COLO668 (cell line): ENCODE measurements around the gene E2F7.
A peak's percentile ranks its signal among the peaks of the same experiment; 100 is the strongest.

ENCODE experiments used
- DNase-seq: peaks from one replicate; lab custom pipeline; 2025; ENCODE audit not compliant: unreplicated experiment; lab: John Stamatoyannopoulos, UW

The E2F7 gene

DNA sequence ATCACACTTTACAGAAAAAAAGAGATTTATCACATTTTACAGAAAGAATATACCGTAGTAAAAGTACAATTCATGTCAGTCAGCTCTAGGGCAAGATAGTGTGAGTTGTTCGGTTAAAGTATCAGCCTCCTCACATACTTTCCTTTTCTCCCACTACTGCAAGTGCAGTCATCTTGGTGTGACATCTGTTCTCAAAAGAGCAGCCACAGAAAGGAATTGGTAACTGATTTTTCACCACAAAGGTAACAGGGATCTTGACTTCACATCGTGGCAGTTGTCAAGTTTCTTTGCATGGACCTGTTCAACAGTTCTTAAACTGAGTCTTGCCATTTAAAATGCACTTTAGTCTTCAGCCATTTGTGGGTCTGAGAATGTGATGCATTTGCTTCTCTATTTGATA, 5.0 kb upstream of the E2F7 start:
- no peak for DNase-seq

DNA sequence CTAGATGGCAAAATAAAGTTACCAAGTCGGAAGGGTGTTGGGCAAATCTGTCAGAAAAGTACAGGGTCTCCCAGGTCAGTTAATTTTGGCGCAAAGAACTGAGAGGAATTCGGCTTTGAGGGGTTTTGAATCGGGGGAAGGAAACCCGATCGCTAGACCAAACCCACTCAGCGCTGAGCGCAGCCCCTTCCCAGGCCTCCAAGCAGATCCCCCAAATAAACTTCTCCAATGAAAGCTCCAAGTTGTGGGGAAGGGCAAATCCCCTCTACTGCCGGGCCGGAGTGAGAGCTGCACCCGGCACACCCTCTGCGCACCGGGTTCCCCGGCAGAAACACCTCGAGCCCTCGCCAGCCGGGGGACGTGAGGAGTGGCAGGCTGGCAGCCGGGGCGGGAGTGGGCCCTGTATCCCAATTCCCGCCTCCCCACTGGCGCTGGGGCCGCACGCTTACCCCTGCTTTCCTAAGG, 441 bp downstream of the E2F7 start:
- DNase-seq: peak; percentile 82

DNA sequence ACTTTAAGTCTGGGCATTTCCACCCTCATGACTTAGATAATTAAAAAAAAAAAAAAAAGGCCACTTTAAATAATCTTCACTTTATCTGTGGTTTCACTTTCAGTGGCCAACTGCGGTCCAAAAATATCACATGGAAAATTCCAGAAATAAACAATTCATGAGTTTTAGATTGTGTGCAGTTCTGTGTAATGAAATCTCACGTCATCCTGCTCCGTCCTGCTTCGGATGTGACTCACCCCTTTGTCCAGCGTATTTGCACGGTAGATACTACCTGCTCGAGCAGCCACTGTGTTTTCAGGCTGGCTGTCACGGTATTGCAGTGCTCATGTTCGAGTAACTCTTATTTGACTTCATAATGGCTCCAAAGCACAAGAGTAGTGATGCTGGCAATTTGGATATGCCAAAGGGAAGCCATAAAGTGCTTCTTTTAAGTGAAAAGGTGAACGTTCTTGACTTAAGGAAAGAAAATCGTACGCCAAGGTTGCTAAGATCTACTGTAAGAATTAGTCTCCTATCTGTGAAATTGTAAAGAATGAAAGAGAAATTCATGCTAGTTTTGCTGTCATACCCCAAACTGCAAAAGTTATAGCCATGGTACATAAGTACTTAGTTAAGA, 2.4 kb downstream of the E2F7 start:
- DNase-seq: peak; percentile 78

DNA sequence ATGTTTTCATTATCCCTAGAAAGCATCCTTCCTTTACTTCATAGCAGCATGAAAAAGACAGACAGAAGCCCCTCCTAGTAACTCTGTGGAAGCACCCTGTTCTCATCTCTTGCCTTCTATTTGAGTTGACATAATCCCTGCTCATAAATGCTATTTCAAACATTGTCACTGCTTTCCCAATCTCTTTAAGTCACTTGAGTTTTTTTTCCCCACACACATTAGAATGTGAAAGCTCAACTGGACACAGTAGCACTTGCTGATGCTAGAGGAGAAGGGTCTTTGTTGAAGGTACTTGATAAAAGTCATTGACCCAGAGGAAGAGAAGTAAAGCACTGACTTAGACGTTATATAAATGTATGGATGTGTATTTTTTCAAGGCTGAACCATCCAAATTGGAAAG, 3.0 kb downstream of the E2F7 start:
- no peak for DNase-seq

DNA sequence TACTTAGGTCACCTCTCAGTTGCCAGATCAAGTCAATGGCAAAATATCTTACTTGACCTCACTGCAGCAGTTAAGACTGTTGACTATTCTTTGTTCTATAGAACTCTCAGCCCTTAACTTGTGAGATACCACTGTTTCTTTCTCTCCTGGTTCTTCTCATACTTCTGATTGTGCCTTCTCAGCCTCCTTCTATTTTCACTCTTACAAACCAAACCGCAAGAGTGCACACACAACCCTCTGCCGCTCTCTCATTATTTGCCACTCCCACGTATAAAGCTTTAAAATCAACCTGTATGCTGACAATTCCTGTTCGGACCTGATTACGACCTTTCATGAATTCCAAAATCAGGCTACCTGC, 4.5 kb downstream of the E2F7 start:
- DNase-seq: no peak

DNA sequence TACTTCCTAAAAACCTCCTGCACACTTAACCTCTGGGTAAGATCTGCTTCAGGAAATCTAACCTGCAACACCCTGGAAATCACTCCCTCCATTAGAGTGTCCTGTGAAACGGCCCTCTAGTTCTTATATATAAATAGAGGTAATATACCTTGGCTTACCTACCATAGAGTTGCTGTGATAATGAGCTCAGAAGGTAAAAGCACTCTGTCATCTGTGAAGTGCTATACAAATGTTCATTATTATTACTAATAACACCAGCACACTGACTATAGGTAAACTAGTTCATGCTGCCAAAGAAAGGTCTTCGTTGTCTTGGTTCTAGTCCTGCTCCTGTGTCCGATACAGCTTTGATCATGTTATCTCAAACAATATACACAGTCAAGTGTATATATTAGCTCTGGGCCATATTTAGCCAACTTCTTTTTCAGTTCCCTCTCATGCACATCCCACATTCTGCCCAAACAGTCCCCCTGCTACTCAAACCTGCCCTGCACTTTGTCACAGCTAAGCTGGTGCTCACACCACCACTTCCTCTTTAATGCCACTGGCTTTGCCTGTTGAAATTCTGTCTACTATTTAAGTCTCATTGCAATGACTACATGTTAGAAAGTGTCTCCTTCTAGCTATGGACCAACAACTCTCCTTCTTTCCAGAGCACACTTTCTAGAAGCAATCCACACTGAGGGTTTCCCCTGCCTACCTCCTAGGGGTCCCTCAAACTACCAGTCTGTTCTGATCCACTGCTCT, 5.1 kb downstream of the E2F7 start:
- no peak for DNase-seq

DNA sequence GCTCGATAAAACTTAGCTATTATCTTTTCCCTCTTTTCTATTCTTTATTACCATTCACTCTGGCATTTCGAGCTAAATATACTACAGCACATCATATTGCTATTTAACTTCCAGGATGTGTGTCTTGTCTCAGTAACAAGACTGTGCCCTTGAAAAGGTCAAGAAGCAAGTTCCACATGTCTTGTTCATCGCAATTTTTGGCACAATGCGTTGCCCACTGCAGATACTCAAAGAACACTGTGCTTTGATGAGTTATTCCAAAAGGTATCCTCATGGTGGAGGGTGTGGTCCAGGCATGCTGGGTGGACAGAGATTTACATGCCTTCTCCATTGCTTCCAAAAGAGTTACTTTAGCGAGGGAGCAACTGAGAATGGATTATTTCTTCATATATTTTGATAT, 6.6 kb downstream of the E2F7 start:
- DNase-seq: no peak

DNA sequence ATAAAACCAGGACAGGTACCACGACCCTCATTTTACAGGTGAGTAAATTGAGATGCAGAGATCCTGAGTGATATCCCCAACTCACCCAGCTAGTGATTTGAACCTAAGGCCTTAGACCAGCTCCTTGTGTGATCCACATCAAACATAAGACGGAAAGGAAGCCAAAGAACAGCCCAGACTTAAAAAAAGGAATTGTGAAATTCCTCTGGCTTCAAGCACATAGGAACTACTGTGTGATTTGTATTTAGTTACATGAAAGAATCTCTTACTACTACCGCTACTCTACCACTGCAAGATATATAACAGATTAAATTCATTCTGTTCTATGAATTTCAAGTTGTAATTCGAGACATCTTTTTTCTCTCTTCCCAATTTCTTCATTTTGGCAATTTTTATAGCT, 10.5 kb downstream of the E2F7 start:
- no peak for DNase-seq

DNA sequence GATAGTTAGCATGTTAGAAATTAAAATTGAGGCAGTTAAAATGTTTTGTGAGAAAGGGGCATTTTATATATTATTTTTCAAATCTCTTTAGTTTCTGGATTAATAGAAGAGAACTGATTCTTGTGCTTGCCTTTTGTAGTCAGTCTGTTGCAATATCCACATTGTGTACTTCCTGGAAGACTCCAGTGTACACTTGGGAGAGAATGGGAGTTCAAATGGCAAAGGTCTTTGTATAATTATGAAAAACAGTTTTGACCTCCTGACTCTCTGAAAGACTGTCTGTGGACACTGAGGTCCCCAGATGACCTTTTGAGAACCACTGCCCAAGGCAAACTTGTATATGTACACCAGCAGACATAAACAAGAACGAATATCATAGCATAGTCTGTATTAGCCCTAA, 12.1 kb downstream of the E2F7 start:
- no peak for DNase-seq

DNA sequence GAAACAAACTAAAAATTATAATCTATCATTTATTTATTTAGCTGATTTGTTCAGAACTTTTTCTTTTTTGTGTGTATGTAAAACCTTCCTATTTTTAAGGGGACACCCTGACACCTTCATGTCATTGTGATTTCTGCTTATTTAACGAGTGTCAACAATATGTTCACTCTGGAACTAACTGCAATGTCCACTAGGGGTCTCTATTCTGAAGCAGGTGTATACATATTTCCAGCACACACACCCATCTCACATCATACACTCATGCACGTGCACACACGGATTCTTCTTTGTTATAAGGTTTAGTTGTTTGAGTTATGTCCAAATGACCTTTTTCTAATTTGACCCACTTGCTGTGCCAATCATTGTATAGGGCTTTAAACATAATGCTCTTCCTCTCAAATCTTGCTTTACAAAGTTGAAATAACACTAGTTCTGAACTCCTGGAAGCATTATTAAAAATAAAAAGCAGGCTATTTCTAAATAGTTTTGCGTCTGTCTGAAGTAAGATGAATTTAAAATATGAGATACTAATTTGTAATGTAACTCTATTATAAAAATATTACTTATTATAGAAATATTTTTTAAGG, 15.5 kb downstream of the E2F7 start:
- peak; percentile 31 for DNase-seq

DNA sequence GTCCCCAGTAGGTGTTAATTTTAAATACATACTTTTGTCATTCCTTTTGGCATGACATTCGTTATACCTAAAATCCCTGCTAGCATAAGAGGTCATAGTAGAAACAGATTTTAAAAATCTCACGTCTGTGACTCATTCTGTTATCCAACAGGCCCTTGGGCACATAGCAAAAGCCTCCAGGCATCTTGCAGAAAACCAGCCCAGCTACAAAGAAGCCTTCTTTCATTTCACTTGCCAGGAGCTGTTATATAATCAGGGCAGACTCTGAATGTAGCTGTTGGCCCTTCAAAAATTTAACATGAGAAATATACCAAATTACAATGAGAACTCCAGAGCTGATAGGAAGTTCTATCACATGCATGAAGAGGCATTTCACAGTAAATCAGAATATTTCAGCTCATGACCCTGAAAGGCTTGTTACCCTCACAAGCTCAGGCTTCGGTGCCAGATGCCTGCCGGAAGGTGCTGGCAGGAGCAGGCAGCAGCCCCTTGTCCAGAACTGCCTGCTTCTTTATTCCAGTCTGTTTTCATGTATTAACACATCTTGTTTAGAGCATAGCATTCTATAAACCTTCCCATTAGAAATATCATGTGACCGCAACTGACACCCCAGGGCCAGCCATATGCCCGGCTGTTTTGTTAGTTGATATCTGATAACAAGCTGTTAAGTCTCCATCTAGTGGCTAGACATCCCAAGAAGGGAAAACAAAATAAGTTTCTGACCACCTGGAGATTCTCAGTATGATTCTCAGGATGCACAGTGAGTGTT, 17.8 kb downstream of the E2F7 start:
- DNase-seq: no peak

DNA sequence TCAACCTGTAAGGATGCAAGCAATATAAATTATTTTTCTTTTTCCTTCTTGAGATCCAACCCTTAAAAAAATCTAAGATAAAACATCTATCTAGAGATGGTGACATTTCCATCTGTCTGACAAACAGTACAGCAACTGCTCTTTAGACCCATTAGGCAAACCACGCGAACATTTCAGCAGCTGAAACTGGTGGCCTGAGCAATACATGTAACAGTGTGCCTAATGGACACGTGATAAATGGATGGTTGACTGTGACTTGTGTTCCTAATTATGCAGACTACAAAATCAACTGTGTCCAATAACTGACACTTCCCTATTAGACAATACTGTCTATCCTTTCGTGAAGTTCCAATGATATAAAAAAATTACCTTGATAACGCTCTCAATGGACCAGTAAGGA, 18.9 kb downstream of the E2F7 start:
- no peak for DNase-seq

DNA sequence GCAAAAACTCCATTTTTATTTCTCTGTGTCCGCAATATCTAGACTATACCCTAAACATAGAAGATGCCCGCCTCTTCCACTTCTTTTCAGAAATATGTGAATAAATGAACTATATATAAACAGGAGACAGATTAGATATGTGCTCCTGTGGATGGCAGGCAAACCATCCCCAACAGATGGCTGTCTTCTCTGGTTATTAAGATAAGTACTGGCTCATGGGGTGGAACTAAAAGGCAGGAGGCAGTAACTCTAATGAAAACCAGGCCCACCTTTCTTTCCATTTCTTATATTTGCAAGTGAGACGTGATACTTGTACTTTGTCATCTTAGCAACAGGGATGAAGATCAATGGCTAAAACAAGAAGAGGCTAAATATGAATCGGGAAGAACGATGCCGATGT, 20.2 kb downstream of the E2F7 start:
- DNase-seq: no peak

DNA sequence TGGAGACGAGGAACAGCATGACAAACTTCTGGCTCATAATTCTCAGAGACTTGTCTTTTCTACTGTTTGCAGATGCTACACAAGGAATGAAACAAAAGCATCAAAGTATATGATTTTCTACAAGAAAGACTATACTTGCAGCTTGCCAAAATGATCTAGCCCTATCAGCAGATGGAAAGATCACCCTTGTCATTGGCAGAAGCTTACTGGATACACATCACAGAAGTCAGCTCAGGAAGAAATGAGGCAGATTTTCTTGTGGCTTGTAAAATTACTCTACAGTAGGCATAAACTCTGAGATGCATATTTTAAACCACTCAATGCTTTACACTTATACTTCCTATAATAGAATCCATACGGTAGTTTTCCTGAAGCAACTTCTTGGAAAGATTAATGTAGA, 20.6 kb downstream of the E2F7 start:
- no peak for DNase-seq

DNA sequence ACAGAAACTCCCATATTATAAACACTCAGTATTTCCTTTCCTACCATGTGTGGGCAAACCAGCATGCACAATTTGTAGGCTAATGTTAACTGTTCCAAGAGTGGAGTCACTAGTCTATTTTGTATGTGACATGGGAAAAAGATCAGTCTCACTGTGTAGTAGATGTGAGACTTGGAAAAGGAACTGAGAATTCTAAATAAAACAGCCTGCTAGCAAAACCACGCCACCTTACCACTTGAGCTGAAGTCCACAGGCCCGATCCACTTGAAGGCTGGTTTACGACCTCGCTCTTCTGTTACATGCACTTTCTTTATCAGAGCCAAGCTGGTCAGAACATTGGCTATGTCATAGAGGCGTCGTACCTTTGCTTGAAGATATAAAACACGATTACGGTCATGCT, 22.5 kb downstream of the E2F7 start:
- DNase-seq: no peak

DNA sequence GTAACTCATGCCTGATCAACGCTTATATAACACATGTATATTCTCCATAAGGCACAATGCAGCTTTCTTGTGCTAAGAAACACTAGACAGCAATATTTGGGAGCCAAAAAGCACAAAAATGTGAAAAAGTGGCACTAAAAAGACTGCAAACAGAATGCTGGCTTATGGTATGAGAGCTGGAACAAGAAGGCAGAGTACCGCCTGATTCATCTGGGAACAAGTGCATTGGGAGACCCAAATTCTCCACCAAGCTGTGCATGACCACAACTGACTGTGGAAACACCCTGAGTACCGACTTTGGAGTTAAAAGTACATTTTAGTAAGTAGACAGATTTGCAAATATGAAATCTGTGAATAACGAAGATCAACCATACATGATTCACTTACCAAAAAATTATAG, 25.1 kb downstream of the E2F7 start:
- DNase-seq: no peak

DNA sequence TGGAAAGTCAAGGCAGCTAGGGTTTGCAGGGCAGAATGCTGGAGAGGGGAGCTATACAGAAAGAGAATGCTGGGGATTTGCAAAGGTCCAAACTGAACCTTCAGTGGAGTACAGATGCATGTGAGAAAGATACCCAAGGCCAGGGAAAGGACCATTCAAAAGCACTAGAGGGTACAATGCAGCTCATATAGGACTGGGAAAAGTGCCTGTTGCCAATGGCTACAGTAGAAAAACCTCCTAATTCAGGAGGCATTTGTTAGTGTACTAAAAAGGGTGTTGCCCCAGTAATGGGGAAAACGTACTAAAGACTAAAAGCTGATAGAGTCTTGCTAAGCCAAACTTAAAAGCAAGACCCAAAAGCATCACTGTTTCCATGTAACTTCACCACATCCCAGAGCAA, 30.1 kb downstream of the E2F7 start:
- DNase-seq: no peak

DNA sequence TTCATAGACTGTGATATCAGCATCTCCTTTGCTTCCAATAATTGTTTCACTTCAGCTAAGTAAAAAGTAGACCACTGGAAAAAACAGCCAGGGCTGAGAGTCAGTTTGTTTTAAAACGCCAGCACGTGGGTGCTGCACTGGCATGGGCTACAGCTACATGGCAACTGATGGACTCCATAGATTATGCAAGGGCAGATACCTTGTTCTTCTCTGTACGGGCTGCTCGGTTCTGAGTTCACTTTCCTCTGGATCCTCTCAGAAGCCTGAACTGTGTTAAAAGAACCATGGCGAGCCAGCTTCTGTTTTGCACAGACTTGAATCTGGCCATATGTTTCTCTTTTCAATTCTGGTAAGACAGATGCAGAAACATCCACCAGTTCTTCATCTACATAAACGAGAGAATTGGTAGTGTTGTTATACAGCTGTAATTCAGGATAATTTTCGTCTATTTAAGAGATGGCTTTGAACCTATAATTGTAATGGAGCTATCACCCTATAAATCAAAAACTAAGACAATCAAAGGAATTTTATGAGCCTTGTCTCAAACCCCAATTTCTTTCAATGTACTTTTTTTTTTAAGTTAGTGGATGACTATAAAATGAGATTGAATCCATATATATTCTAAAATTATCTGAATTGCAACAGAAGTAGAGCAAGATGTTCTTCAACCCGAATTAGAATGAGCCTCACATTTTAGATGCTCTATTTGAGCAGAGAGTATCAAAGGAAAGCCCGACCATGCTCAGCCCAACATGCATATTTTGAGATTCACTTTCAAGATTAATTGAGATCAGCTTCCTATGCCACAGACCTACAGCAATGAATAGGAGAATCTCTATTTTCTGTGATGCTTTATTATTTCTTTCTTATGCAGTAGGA, 31.5 kb downstream of the E2F7 start:
- no peak for DNase-seq

DNA sequence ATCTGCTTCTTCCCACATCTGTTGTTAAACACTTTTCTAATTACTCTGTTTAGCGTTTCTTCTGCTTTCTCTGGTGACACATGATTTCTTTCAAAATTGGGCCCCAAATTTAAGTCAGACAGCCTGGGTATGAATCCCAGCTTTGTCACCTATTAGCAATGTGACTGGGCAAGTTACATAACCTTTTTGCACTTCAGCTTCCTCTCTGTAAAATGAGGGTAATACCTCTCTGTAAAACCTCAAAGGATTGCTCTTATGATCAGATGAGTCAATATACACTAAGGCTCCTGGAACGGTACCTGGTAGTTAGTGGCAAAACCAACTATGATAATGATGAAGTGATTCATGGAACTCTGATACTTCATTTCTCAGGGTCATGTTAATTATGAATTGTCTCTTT, 33.0 kb downstream of the E2F7 start:
- no peak for DNase-seq

DNA sequence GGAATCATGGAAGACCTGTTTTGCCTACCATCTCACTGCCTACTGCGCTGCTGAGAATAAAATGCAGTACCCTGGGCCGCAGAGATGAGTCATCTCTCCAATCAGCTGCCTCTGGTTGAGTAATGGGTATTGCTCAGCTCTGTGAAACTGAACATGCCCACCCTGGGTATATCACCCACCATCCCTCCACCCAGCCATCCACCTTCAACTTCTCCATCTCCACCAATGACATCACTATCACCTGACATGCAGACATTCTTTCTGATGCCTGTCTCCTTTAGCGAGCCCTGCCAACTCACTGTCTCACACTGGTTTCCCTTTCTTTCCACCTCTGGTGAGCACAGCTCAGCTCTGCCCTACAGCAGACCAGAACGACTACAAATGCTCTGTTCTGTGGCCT, 33.6 kb downstream of the E2F7 start:
- DNase-seq: no peak

DNA sequence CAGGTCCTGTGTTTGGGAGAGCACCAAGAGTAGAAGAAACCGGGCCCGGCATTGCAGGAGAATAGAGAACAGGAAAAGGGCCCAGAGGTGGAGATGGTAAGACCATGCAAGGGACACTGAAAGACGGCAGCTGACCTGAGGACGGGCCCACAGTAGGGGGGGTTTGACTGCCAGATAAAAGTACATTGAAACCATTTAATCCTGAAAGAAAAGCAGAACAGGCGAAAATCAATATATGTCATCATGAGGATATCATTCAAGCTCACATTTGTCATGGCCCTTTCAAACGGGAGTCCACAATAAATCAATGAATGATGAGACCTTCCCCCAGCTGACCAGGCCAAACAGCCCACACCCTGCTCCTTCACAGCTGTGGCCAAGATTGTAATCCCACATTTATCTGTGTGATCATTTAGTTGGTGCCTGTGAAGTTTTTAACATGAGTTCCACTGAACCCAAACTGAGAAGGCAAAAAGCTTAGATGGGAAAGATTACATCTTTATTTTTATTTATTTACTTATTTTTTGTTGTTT, 39.5 kb downstream of the E2F7 start:
- no peak for DNase-seq
